Measurements from ENCODE around the gene CASP3.
A peak's percentile ranks its signal among the peaks of the same experiment; 100 is the strongest.
"Not testable (repeated sequence)": the region's sequence is repeated elsewhere in the genome, so short reads cannot be mapped to it uniquely, and the experiment has no call there.

CASP3 gene

GRCh38 chr4:184648313-184649025 lies 778 bp downstream of the CASP3 start:
- no peaks in the 10 kb centered on the region for H3K9me3 Mint-ChIP-seq
- peak; percentile 34 for ATAC-seq
- peaks cover 58% of the 10 kb centered on the region for H3K4me1 Mint-ChIP-seq
- H3K4me3 Mint-ChIP-seq = peak overlapping the region; percentile 91 to 92
- H3K27ac Mint-ChIP-seq = peak overlapping the region; percentile 87 to 98
- no peaks in the 10 kb centered on the region for H3K27me3 Mint-ChIP-seq
- DNase-seq = peak; percentile 46 to 48

DNA sequence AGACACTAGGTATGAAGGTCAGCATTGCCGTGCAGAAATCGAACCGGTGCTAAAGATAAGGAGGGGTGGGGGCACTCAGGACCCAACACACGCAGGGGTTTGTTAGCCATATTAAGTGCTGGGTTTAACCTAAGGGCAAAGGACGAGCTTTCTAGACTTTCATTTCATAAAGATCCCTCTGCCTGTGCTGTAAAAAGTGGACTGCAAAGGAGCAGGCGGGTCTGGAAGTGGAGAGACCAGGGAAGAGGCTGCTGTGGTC lies 1.3 kb downstream of the CASP3 start:
- ATAC-seq = no peak
- Mint-ChIP-seq H3K27ac (peak overlapping the region; percentile 87 to 98), H3K4me3 (peak overlapping the region; percentile 91 to 92), H3K4me1 (peaks cover 58% of the 10 kb centered on the region), H3K9me3 (no peaks in the 10 kb centered on the region), H3K27me3 (no peaks in the 10 kb centered on the region)
- DNase-seq = no peak

GRCh38 chr4:184647266-184648053 lies 1.8 kb downstream of the CASP3 start:
- Mint-ChIP-seq H3K27me3 (no peaks in the 10 kb centered on the region), H3K9me3 (no peaks in the 10 kb centered on the region), H3K4me3 (peak overlapping the region; percentile 91 to 92), H3K4me1 (peaks cover 62% of the 10 kb centered on the region), H3K27ac (peak overlapping the region; percentile 87 to 98)
- ATAC-seq = no peak
- no peak for DNase-seq

DNA sequence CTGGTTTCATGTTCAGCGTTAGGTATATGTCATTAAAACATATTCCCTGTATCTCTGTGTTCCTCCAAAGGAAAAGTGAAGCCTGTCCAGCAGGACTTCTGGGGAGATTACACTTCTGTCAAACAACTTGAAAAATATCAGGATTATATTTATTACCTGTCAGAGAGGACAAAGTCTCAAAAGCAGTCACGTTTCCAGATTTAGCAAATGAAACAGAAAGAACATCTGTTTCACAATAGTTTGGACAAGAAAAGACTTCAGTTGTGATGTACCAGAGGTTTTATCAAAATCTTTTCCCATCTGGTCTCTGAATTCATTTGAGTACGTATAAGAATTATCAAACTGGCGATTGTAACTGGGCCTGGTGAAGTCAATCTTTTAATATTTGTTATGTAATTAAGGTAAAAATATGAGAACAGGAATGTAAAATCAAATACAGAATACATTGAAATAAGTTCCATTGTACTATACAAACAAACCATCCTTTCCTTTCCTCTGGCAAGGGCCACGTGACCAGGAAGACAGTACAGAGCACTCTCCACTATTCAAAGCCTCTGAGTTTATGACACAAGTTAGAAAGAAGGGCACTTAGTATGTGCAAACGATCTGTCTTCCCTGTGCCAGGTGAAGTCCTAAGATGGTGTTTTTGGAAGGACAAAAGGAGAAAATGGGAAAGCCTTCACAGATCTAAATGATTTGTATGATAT lies 3.2 kb downstream of the CASP3 start:
- Mint-ChIP-seq H3K9me3 (no peaks in the 10 kb centered on the region), H3K4me3 (peak overlapping the region; percentile 91 to 92), H3K4me1 (peaks cover 65% of the 10 kb centered on the region), H3K27ac (no peak overlapping the region), H3K27me3 (no peaks in the 10 kb centered on the region)
- no peak for DNase-seq
- ATAC-seq = no peak

- DNase-seq (peak in 1 of 2 donors; percentile 20), ATAC-seq (no peak)
- peaks cover 67% of the 10 kb centered on the region for H3K4me1 Mint-ChIP-seq
- no peaks in the 10 kb centered on the region for H3K27me3 Mint-ChIP-seq
- no peaks in the 10 kb centered on the region for H3K9me3 Mint-ChIP-seq
- H3K27ac Mint-ChIP-seq = peak overlapping the region; percentile 19 to 73
- peak overlapping the region; percentile 35 to 56 for H3K4me3 Mint-ChIP-seq
These were observed 4.5 kb downstream of the CASP3 start for GRCh38 chr4:184644553-184645307.

- no peaks in the 10 kb centered on the region for H3K9me3 Mint-ChIP-seq
- peaks cover 77% of the 10 kb centered on the region for H3K4me1 Mint-ChIP-seq
- no peaks in the 10 kb centered on the region for H3K27me3 Mint-ChIP-seq
- no peak for DNase-seq
- H3K4me3 Mint-ChIP-seq = peak overlapping the region; percentile 41 to 54
- no peak for ATAC-seq
- H3K27ac Mint-ChIP-seq = no peak overlapping the region
These were observed 5.5 kb downstream of the CASP3 start for GRCh38 chr4:184643731-184644130.

- Mint-ChIP-seq H3K9me3 (no peaks in the 10 kb centered on the region), H3K4me1 (peaks cover 71% of the 10 kb centered on the region), H3K27me3 (no peaks in the 10 kb centered on the region), H3K27ac (no peak overlapping the region), H3K4me3 (peak overlapping the region in 1 of 2 donors; percentile 37)
- no peak for ATAC-seq
- no peak for DNase-seq
These were observed 7.8 kb downstream of the CASP3 start for GRCh38 chr4:184641451-184641850.

GRCh38 chr4:184641022-184641421 lies 8.2 kb downstream of the CASP3 start:
- DNase-seq (no peak), ATAC-seq (no peak)
- Mint-ChIP-seq H3K9me3 (no peaks in the 10 kb centered on the region), H3K4me3 (no peak overlapping the region), H3K4me1 (peaks cover 67% of the 10 kb centered on the region), H3K27me3 (no peaks in the 10 kb centered on the region), H3K27ac (no peak overlapping the region)

DNA sequence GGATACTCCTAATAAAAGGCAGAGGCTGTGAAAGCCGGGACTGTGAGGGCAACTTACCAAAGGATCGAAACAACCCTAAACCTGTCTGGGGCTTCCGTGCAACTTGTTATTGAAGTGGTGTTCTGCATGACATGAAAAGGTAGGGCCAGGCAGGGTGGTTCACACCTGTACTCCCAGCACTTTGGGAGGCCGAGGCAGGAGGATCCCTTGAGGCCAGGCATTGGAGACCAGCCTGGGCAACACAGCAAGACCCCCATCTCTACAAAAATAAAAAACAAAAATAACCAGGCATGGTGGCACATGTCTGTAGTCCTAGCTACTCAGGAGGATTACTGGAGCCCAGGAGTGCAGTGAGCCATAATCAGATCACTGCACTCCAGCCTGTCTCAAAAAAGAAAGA lies 12.3 kb downstream of the CASP3 start:
- ATAC-seq = no peak
- Mint-ChIP-seq H3K4me3 (no peak overlapping the region), H3K4me1 (peaks cover 41% of the 10 kb centered on the region), H3K27ac (no peak overlapping the region), H3K27me3 (no peaks in the 10 kb centered on the region), H3K9me3 (no peaks in the 10 kb centered on the region)
- DNase-seq = no peak

DNA sequence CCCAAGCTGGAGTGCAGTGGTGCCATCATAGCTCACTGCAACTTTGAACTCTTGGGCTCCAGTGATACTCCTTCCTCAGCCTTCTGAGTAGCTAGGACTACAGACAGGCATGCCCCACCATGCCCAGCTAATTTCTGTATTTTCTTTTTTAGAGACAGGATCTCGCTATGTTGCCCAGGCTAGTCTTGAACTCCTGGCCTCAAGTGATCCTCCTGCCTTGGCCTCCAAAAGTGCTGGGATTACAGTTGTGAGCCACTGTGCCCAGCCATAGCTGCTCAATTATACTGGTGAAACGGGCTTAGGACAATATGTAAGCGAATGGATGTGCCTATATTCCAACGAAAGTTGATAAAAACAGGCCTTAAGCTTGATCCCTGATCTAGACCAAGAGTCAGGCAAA lies 13.1 kb downstream of the CASP3 start:
- H3K27ac Mint-ChIP-seq = no peak overlapping the region
- H3K27me3 Mint-ChIP-seq = no peaks in the 10 kb centered on the region
- H3K4me3 Mint-ChIP-seq = no peak overlapping the region
- H3K4me1 Mint-ChIP-seq = peaks cover 33% of the 10 kb centered on the region
- no peaks in the 10 kb centered on the region for H3K9me3 Mint-ChIP-seq
- DNase-seq (no peak), ATAC-seq (no peak)

- ATAC-seq = no peak
- H3K4me3 Mint-ChIP-seq = no peak overlapping the region
- no peak overlapping the region for H3K27ac Mint-ChIP-seq
- H3K9me3 Mint-ChIP-seq = no peaks in the 10 kb centered on the region
- peaks cover 26% of the 10 kb centered on the region for H3K4me1 Mint-ChIP-seq
- no peak for DNase-seq
- no peaks in the 10 kb centered on the region for H3K27me3 Mint-ChIP-seq
These were observed 13.9 kb downstream of the CASP3 start for GRCh38 chr4:184635381-184635780.

DNA sequence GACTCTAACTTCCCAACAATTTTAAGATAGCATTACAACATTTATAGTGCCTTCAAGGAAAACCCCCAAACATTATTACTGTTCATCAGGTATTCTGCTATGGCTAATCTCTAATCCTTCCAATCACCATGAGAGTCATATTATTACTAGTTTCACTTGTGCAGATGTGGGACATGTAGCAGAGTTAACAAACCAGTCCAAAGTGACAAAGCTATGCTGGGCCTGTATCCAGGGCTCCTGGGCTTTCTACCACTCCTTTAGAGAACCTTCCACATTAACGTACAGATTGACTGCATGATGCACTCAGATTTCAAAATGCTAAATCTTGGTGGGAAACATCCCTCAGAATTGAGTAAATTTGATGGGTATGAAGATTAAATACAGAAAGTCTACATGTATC lies 16.4 kb downstream of the CASP3 start:
- no peak for DNase-seq
- H3K4me3 Mint-ChIP-seq = no peak overlapping the region
- no peaks in the 10 kb centered on the region for H3K9me3 Mint-ChIP-seq
- peaks cover 6% of the 10 kb centered on the region for H3K4me1 Mint-ChIP-seq
- no peaks in the 10 kb centered on the region for H3K27me3 Mint-ChIP-seq
- ATAC-seq = no peak
- no peak overlapping the region for H3K27ac Mint-ChIP-seq

DNA sequence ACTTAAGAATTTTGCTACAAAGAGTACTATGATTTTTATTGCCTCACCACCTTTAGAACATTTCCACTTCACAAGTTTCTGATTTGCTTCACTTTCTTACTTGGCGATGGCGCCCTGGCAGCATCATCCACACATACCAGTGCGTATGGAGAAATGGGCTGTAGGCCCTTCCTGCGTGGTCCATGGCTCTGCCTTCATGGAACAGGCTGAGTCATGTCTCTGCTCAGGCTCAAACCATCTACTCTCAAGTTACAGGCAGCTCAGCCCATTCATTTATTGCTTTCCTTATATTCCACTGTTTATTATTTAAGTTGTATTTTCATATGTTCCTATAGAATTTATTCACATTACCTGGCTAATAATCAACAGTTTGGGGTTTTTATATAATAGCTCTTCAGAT lies 21.1 kb downstream of the CASP3 start:
- H3K4me1 Mint-ChIP-seq = peaks cover 37% of the 10 kb centered on the region
- no peak for DNase-seq
- H3K4me3 Mint-ChIP-seq = no peak overlapping the region
- H3K27me3 Mint-ChIP-seq = no peaks in the 10 kb centered on the region
- no peak for ATAC-seq
- no peaks in the 10 kb centered on the region for H3K9me3 Mint-ChIP-seq
- H3K27ac Mint-ChIP-seq = no peak overlapping the region

GRCh38 chr4:184625783-184626596 lies 23.3 kb downstream of the CASP3 start:
- not testable (repeated sequence) for H3K9me3 Mint-ChIP-seq, ATAC-seq, H3K4me3 Mint-ChIP-seq, H3K27me3 Mint-ChIP-seq, DNase-seq
- H3K27ac Mint-ChIP-seq = peak overlapping the region in 1 of 2 donors; percentile 6
- peaks cover 37% of the 10 kb centered on the region for H3K4me1 Mint-ChIP-seq

All from stimulated activated naive CD8-positive, alpha-beta T cell treated with anti-CD3 and anti-CD28 coated beads, Interleukin-15, amount 100 ng/mL, for 72 hours (primary cell).